GM23338 (cell line): Measurements from ENCODE around the gene CD300H. TPM values are rescaled to one million over a fixed set of nuclear protein-coding genes. Genes with fewer than 3 reads are reported as not detected.

Experiments used
- ATAC-seq: fragments of 200-7000 bp; cut with Tn5 transposase; 3 replicates; pipeline ENCODE4 v1.9.1; 2020
- DNase-seq: peaks from one replicate; pipeline ENCODE4 v3.0.0-alpha.2; 2015; ENCODE audit warnings: low spot score
- H2AFZ ChIP-seq: fragments of 200-600 bp; sonication (generic); 2 replicates; pipeline ENCODE4 v1.8.0; 2016; ENCODE audit warnings: antibody characterized with exemption, mild to moderate bottlenecking, moderate library complexity
- H3F3A ChIP-seq: fragments of 200-600 bp; sonication (generic); replicated peaks from 2 replicates; pipeline ENCODE4 v1.8.0; 2017; ENCODE audit warnings: antibody characterized with exemption, mixed run types, low read depth
- H3K27ac ChIP-seq: fragments of 200-600 bp; sonication (generic); 2 replicates; pipeline ENCODE4 v1.6.1; 2016; ENCODE audit warnings: low read depth
- H3K27me3 ChIP-seq: fragments of 200-600 bp; sonication (generic); 2 replicates; pipeline ENCODE4 v1.8.0; 2016; ENCODE audit warnings: mild to moderate bottlenecking, mixed run types, moderate library complexity; ENCODE audit not compliant: insufficient read depth
- H3K36me3 ChIP-seq: fragments of 200-600 bp; sonication (generic); 2 replicates; pipeline ENCODE4 v1.8.0; 2016; ENCODE audit warnings: mild to moderate bottlenecking; ENCODE audit not compliant: insufficient read depth
- H3K4me1 ChIP-seq: fragments of 200-600 bp; sonication (generic); 2 replicates; pipeline ENCODE4 v1.8.0; 2016; ENCODE audit warnings: mild to moderate bottlenecking, moderate library complexity; ENCODE audit not compliant: insufficient read depth
- H3K4me2 ChIP-seq: fragments of 200-600 bp; sonication (generic); 2 replicates; pipeline ENCODE4 v1.7.1; 2017; ENCODE audit warnings: mixed run types
- H3K4me3 ChIP-seq: fragments of 200-600 bp; sonication (generic); 2 replicates; pipeline ENCODE4 v1.6.1; 2016; ENCODE audit warnings: mixed run types
- H3K79me2 ChIP-seq: fragments of 200-600 bp; sonication (generic); replicated peaks from 2 replicates; pipeline ENCODE4 v1.8.0; 2017; ENCODE audit warnings: mild to moderate bottlenecking; ENCODE audit not compliant: insufficient read depth
- H3K9me2 ChIP-seq: fragments of 200-600 bp; sonication (generic); 2 replicates; pipeline ENCODE4 v1.8.0; 2017; ENCODE audit not compliant: insufficient read depth
- H4K20me1 ChIP-seq: fragments of 200-600 bp; sonication (generic); replicated peaks from 2 replicates; pipeline ENCODE4 v1.8.0; 2017; ENCODE audit warnings: mild to moderate bottlenecking; ENCODE audit not compliant: insufficient read depth
- H3K27ac Mint-ChIP-seq: 2 replicates; pipeline ENCODE4 v1.8.0; 2020; ENCODE audit warnings: inconsistent platforms, mild to moderate bottlenecking, moderate library complexity, mixed read lengths
- H3K27me3 Mint-ChIP-seq: 3 replicates; pipeline ENCODE4 v1.8.0; 2022; ENCODE audit warnings: low read depth, mild to moderate bottlenecking, moderate library complexity, mixed read lengths, inconsistent platforms; ENCODE audit not compliant: insufficient read depth, poor library complexity
- H3K36me3 Mint-ChIP-seq: 3 replicates; pipeline ENCODE4 v1.8.0; 2021; ENCODE audit warnings: low read depth, mild to moderate bottlenecking, inconsistent platforms, moderate library complexity, mixed read lengths
- H3K4me1 Mint-ChIP-seq: 3 replicates; pipeline ENCODE4 v1.8.0; 2020; ENCODE audit warnings: mild to moderate bottlenecking, inconsistent platforms, mixed read lengths
- H3K4me3 Mint-ChIP-seq: 3 replicates; pipeline ENCODE4 v1.8.0; 2021; ENCODE audit warnings: moderate library complexity, mild to moderate bottlenecking, inconsistent platforms, mixed read lengths
- H3K9me3 Mint-ChIP-seq: 3 replicates; pipeline ENCODE4 v1.8.0; 2020; ENCODE audit warnings: moderate library complexity, mild to moderate bottlenecking, inconsistent platforms, mixed read lengths
- CREB1 ChIP-seq: fragments of 250-450 bp; sonication (Bioruptor Pico); IDR thresholded peaks from 2 replicates; pipeline ENCODE4 v1.5.0; 2020; ENCODE audit warnings: low read depth, mild to moderate bottlenecking, moderate library complexity
- CTCF ChIP-seq, 2 experiments: fragments of 200-600 bp in 1 of 2; sonication (generic) in 1 of 2; conservative IDR thresholded peaks; 2 replicates each; pipeline versions ENCODE4 v1.5.1 to v1.6.1; 2016 to 2017; ENCODE audit warnings: antibody characterized with exemption in 2 of 2, low read depth in 2 of 2, mild to moderate bottlenecking in 2 of 2, moderate library complexity in 1 of 2
- EZH2 ChIP-seq: fragments of 200-600 bp; sonication (generic); IDR thresholded peaks from one replicate; pipeline ENCODE4 v1.8.0; 2017; ENCODE audit warnings: antibody characterized with exemption, mild to moderate bottlenecking, low read depth; ENCODE audit not compliant: unreplicated experiment
- EZH2phosphoT487 ChIP-seq: fragments of 200-600 bp; sonication (generic); IDR thresholded peaks from one replicate; pipeline ENCODE4 v1.8.1; 2018; ENCODE audit warnings: antibody characterized with exemption; ENCODE audit not compliant: unreplicated experiment
- JUNB ChIP-seq: IDR thresholded peaks from one replicate; pipeline ENCODE4 v1.6.1; 2016; ENCODE audit warnings: antibody characterized with exemption; ENCODE audit not compliant: unreplicated experiment
- NANOG ChIP-seq: IDR thresholded peaks from 2 replicates; pipeline ENCODE4 v1.6.1; 2016; ENCODE audit warnings: antibody characterized with exemption, borderline replicate concordance
- POLR2AphosphoS5 ChIP-seq: IDR thresholded peaks from 2 replicates; pipeline ENCODE4 v1.6.1; 2016; ENCODE audit warnings: antibody characterized with exemption, low read depth
- REST ChIP-seq: IDR thresholded peaks from one replicate; pipeline ENCODE4 v1.6.1; 2018; ENCODE audit warnings: antibody characterized with exemption; ENCODE audit not compliant: unreplicated experiment
- STAT1 ChIP-seq: IDR thresholded peaks from one replicate; pipeline ENCODE4 v1.6.1; 2016; ENCODE audit warnings: antibody characterized with exemption; ENCODE audit not compliant: unreplicated experiment
- ZNF114 ChIP-seq: fragments of 250-450 bp; sonication (Bioruptor Pico); IDR thresholded peaks from 2 replicates; pipeline ENCODE4 v1.5.0; 2020; ENCODE audit warnings: mild to moderate bottlenecking, moderate library complexity
- ZNF331 ChIP-seq: fragments of 250-450 bp; sonication (Bioruptor Pico); IDR thresholded peaks from 2 replicates; pipeline ENCODE4 v1.5.0; 2020; ENCODE audit warnings: low read depth, mild to moderate bottlenecking, moderate library complexity
- polyA plus RNA-seq: library from polyadenylated mRNA; unstranded; fragments of >200 nt; fragmentation: Nextera tagmentation; extraction: Ambion mirVana; gene quantifications from 2 replicates; pipeline ENCODE4 v1.2.1, GENCODE V29; 2016
- total RNA-seq: library from RNA; depleted of rRNA; stranded (reverse); fragments of >200 nt; shearing (Covaris generic); gene quantifications from 2 replicates; pipeline ENCODE4 v1.2.3, GENCODE V29; 2014
- TF ChIP-seq, protein P1 (sequence below): IDR thresholded peaks from 2 replicates; pipeline ENCODE4 v1.6.1; 2016; ENCODE audit warnings: antibody characterized with exemption
- TF ChIP-seq, protein P2 (sequence below): fragments of 250-450 bp; sonication (Bioruptor Pico); IDR thresholded peaks from 2 replicates; pipeline ENCODE4 v1.5.0; 2020; ENCODE audit warnings: mild to moderate bottlenecking, moderate library complexity

CD300H gene
- total and polyA plus RNA-seq, 2 experiments from 2014 or later = not detected

DNA sequence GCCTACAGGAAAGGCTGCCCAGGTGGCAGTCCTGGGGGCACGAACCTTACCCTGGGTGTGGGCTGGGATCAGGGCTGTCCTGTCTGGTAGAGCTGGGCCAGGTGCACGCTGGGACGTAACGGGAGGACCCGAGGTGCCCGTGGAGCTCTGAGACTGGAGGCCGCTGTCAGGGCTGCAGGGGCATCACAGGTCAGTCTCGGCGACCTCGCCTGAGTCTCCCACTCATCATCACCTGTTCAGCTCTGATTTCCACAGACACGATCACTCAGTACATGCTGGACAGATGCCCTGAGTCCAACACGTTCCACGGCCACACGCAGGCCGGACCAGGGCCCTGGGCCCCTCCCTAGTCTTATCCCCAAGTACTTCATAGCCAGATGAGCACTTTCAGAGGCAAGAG lies 16.7 kb downstream of the CD300H start:
- Histone ChIP-seq H3K27me3 (no peaks in the 10 kb centered on the region), H3K79me2 (no peaks in the 10 kb centered on the region), H4K20me1 (no peaks in the 10 kb centered on the region), H3K4me3 (no peak overlapping the region), H3K4me2 (no peak overlapping the region), H3F3A (no peaks in the 10 kb centered on the region), H3K27ac (no peak overlapping the region), H3K9me2 (no peaks in the 10 kb centered on the region), H2AFZ (no peak overlapping the region), H3K36me3 (no peaks in the 10 kb centered on the region), H3K4me1 (no peaks in the 10 kb centered on the region)
- H3K4me3 Mint-ChIP-seq = no peak overlapping the region
- no peaks in the 10 kb centered on the region for H3K9me3 Mint-ChIP-seq
- TF ChIP-seq ZNF331 (CRISPR knock-in tag) (no peak), EZH2phosphoT487 (no peak), JUNB (no peak), CREB1 (CRISPR knock-in tag) (no peak), ZNF114 (CRISPR knock-in tag) (no peak), CTCF (conservative IDR thresholded peaks at IDR 0.05; ENCODE audit: low read depth in 2 of 2) (no peak), STAT1 (no peak), EZH2 (no peak), NANOG (no peak), REST (no peak), POLR2AphosphoS5 (no peak)
- TF ChIP-seq, protein P1, sequence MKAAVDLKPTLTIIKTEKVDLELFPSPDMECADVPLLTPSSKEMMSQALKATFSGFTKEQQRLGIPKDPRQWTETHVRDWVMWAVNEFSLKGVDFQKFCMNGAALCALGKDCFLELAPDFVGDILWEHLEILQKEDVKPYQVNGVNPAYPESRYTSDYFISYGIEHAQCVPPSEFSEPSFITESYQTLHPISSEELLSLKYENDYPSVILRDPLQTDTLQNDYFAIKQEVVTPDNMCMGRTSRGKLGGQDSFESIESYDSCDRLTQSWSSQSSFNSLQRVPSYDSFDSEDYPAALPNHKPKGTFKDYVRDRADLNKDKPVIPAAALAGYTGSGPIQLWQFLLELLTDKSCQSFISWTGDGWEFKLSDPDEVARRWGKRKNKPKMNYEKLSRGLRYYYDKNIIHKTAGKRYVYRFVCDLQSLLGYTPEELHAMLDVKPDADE = no peak
- TF ChIP-seq, protein P2, sequence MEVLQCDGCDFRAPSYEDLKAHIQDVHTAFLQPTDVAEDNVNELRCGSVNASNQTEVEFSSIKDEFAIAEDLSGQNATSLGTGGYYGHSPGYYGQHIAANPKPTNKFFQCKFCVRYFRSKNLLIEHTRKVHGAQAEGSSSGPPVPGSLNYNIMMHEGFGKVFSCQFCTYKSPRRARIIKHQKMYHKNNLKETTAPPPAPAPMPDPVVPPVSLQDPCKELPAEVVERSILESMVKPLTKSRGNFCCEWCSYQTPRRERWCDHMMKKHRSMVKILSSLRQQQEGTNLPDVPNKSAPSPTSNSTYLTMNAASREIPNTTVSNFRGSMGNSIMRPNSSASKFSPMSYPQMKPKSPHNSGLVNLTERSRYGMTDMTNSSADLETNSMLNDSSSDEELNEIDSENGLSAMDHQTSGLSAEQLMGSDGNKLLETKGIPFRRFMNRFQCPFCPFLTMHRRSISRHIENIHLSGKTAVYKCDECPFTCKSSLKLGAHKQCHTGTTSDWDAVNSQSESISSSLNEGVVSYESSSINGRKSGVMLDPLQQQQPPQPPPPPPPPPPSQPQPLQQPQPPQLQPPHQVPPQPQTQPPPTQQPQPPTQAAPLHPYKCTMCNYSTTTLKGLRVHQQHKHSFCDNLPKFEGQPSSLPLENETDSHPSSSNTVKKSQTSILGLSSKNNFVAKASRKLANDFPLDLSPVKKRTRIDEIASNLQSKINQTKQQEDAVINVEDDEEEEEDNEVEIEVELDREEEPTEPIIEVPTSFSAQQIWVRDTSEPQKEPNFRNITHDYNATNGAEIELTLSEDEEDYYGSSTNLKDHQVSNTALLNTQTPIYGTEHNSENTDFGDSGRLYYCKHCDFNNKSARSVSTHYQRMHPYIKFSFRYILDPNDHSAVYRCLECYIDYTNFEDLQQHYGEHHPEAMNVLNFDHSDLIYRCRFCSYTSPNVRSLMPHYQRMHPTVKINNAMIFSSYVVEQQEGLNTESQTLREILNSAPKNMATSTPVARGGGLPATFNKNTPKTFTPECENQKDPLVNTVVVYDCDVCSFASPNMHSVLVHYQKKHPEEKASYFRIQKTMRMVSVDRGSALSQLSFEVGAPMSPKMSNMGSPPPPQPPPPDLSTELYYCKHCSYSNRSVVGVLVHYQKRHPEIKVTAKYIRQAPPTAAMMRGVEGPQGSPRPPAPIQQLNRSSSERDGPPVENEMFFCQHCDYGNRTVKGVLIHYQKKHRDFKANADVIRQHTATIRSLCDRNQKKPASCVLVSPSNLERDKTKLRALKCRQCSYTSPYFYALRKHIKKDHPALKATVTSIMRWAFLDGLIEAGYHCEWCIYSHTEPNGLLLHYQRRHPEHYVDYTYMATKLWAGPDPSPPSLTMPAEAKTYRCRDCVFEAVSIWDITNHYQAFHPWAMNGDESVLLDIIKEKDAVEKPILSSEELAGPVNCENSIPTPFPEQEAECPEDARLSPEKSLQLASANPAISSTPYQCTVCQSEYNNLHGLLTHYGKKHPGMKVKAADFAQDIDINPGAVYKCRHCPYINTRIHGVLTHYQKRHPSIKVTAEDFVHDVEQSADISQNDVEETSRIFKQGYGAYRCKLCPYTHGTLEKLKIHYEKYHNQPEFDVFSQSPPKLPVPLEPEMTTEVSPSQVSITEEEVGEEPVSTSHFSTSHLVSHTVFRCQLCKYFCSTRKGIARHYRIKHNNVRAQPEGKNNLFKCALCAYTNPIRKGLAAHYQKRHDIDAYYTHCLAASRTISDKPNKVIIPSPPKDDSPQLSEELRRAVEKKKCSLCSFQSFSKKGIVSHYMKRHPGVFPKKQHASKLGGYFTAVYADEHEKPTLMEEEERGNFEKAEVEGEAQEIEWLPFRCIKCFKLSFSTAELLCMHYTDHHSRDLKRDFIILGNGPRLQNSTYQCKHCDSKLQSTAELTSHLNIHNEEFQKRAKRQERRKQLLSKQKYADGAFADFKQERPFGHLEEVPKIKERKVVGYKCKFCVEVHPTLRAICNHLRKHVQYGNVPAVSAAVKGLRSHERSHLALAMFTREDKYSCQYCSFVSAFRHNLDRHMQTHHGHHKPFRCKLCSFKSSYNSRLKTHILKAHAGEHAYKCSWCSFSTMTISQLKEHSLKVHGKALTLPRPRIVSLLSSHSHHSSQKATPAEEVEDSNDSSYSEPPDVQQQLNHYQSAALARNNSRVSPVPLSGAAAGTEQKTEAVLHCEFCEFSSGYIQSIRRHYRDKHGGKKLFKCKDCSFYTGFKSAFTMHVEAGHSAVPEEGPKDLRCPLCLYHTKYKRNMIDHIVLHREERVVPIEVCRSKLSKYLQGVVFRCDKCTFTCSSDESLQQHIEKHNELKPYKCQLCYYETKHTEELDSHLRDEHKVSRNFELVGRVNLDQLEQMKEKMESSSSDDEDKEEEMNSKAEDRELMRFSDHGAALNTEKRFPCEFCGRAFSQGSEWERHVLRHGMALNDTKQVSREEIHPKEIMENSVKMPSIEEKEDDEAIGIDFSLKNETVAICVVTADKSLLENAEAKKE (CRISPR knock-in tag) = no peak
- peaks cover 9% of the 10 kb centered on the region for H3K27me3 Mint-ChIP-seq
- no peak overlapping the region for H3K27ac Mint-ChIP-seq
- DNase-seq (no peak), ATAC-seq (no peak)
- peaks cover 5% of the 10 kb centered on the region; the same call in 1 of the 3 replicates for H3K4me1 Mint-ChIP-seq
- H3K36me3 Mint-ChIP-seq = no peaks in the 10 kb centered on the region
